Measurements from ENCODE around the gene TCF12.

The TCF12 gene

GRCh38 chr15:57253082-57253481, 334.6 kb downstream of the TCF12 start:
- DNase-seq (ENCODE audit: low spot score), result no peak

- DNase-seq (ENCODE audit: low spot score), result no peak
Observed at GRCh38 chr15:57253500-57253899, 335.1 kb downstream of the TCF12 start.

- DNase-seq (ENCODE audit: low spot score), result no peak
Observed at GRCh38 chr15:57255751-57256341, 337.4 kb downstream of the TCF12 start.

GRCh38 chr15:57256939-57257338, 338.5 kb downstream of the TCF12 start:
- DNase-seq (ENCODE audit: low spot score), result no peak

- no peak for DNase-seq (ENCODE audit: low spot score)
Observed at GRCh38 chr15:57259568-57260040, 341.2 kb downstream of the TCF12 start.

GRCh38 chr15:57263520-57263919, 345.1 kb downstream of the TCF12 start:
- no peak for DNase-seq (ENCODE audit: low spot score)

GRCh38 chr15:57272771-57273357, 354.4 kb downstream of the TCF12 start:
- DNase-seq (ENCODE audit: low spot score), result no peak

GRCh38 chr15:57273402-57273801, 355.0 kb downstream of the TCF12 start:
- DNase-seq (ENCODE audit: low spot score), result no peak

- DNase-seq (ENCODE audit: low spot score), result no peak
Observed at GRCh38 chr15:57278439-57278838, 360.0 kb downstream of the TCF12 start.

GRCh38 chr15:57280464-57280863, 362.0 kb downstream of the TCF12 start:
- DNase-seq (ENCODE audit: low spot score), result no peak

GRCh38 chr15:57281321-57281720, 362.9 kb downstream of the TCF12 start:
- no peak for DNase-seq (ENCODE audit: low spot score)

GRCh38 chr15:57282686-57283085, 364.2 kb downstream of the TCF12 start:
- DNase-seq (ENCODE audit: low spot score), result no peak

- no peak for DNase-seq (ENCODE audit: low spot score)
Observed at GRCh38 chr15:57283774-57284503, 365.5 kb downstream of the TCF12 start.

- DNase-seq (ENCODE audit: low spot score), result no peak
Observed at GRCh38 chr15:57284535-57284934, 366.1 kb downstream of the TCF12 start.

GRCh38 chr15:57285386-57285785, 366.9 kb downstream of the TCF12 start:
- no peak for DNase-seq (ENCODE audit: low spot score)

- DNase-seq (ENCODE audit: low spot score), result no peak
Observed at GRCh38 chr15:57286446-57287122, 368.1 kb downstream of the TCF12 start.

GRCh38 chr15:57287123-57287521, 368.7 kb downstream of the TCF12 start:
- DNase-seq (ENCODE audit: low spot score), result no peak

- no peak for DNase-seq (ENCODE audit: low spot score)
Observed at GRCh38 chr15:57288926-57289580, 370.6 kb downstream of the TCF12 start.

GRCh38 chr15:57290187-57290586, 371.7 kb downstream of the TCF12 start:
- no peak for DNase-seq (ENCODE audit: low spot score)

GRCh38 chr15:57290826-57291225, 372.4 kb downstream of the TCF12 start:
- no peak for DNase-seq (ENCODE audit: low spot score)

- no peak for DNase-seq (ENCODE audit: low spot score)
Observed at GRCh38 chr15:57296473-57297162, 378.2 kb downstream of the TCF12 start.

- DNase-seq (ENCODE audit: low spot score), result no peak
Observed at GRCh38 chr15:57297163-57297593, 378.7 kb downstream of the TCF12 start.
